Activated CD8-positive, alpha-beta memory T cell treated with anti-CD3 and anti-CD28 coated beads, Interleukin-2, amount 50 U/mL, for 24 hours (primary cell): ENCODE results near the gene ABCA7.

Experiments used
- DNase-seq: peaks from one replicate; pipeline ENCODE4 v3.0.0-alpha.2; 2020; ENCODE audit errors: extremely low read depth

Gene ABCA7

DNA sequence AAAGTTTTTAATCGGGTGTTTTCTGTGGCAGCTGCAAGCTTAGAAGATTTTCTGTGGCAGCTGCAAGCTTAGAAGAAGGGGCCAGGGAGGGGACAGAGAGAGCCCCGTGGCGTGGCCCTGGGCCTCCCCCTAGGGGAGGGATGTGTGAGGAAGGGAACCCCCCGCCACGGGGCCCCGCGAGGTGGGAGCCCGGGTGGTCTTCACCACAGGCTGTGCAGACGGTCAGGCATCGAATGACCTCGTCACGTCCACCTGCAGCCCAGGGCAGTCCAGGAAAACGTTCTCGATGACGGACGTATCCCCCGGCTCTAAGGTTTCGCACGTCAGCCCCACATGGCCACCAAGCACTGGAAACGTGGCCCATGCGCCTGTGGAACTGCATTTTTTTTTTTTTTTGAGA is 46.7 kb downstream of the ABCA7 start:
- no peak for DNase-seq

DNA sequence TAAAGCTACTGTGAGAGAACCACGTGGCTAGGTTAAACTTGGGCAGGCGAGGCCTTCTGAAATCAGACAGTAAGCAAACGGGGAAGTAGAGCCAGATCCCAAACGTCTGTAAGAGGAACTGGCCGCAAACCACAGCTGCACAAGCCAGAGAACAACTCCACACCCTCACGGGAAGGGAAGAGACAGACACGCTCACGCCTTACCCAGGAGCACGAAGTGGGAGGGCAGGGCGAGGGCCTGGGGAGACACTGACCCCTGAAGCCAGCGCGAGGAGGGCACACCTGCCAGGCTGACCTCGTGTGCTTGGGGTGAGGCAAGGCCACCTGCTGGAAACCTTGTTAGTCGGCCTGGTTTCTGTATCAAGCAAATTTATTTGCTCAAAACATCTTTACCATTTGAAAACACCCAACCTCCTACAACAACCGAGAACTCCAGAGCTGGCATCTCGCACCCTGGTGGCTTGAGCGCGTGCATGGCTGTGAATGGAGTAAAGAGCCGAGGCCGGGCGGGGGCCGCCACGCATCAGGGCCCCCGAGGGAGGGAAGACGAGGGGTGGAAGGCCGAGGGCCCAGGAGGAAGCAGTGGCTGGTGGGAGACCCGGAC is 48.0 kb downstream of the ABCA7 start:
- DNase-seq: no peak

DNA sequence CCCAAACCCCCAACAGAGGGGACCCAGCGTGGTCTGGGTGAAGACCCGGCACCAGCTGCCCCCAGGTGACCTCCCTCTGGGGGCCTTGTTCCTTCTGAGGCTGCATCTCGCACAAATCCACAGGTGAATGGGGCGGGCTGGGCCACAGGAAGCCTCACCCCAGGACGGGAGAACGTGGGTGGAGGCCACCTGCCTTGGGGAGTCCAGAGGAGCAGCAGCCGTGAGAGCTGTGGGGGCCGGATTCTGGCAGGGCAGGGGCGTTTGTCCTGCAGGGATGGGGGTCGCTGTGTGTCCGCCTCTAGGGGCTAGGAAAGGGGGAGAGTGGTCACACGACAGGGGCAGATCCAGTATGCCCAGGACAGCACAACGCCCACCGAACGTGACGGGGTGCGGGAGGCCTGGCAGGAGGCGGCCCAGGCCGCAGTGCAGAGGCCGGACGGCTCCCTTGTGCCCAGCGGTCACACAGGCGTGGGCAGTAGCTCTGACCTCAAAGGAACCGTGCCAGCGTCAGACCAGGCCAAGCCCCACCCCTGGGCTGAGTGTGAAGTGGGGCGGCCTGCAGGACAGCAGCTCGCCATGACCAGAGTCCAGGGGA is 48.6 kb downstream of the ABCA7 start:
- no peak for DNase-seq

DNA sequence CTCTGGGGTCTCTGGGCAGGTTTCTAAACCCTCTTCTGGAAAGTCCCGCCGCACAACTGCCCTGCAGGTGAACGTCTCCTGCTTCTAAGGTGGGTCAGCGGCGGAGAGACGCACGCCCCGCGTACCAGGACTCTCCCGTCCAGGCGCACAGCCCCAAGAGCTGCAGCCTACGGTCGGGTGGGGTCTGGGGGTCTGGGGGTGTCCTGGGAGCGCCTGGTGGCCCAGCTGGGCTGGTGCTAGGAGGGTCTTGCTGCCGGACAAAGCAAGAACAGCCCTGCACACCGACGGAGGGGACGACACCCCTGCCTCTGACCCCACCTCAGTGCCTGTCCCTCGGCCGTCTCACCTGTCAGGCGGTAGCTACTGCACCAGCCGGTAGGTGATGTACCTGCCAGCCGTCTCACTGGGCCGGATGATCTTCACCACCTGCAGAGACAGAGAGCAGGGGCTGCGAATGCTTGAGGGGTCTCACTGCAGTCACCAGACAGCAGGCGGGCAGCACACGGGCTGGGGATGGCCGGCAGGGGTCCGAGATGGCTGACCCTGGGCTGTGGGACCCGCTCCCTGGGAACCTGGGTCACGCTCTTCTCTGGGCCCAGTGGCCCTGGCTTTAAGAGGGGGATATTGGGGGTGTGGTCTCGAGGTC is 49.3 kb downstream of the ABCA7 start:
- DNase-seq: no peak

DNA sequence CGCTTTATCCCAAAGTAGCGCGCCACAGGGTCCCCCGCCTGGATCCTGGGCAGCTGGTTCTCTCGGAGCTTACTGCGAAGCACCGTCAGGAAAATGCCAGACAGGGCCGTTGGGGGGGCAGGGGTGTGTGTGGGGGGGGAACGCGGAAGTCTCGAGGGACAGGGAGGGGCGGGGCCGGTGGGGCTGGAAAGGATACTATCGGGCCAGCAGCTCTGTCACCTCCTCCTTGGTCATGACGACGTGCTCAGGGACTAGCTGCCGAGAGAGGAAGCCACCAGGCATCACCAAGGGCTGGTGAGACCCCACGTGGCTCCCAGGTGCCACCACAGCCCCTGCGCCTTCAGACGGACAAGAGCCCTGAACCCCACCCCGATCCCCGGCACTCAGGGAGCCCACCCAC is 50.0 kb downstream of the ABCA7 start:
- no peak for DNase-seq

DNA sequence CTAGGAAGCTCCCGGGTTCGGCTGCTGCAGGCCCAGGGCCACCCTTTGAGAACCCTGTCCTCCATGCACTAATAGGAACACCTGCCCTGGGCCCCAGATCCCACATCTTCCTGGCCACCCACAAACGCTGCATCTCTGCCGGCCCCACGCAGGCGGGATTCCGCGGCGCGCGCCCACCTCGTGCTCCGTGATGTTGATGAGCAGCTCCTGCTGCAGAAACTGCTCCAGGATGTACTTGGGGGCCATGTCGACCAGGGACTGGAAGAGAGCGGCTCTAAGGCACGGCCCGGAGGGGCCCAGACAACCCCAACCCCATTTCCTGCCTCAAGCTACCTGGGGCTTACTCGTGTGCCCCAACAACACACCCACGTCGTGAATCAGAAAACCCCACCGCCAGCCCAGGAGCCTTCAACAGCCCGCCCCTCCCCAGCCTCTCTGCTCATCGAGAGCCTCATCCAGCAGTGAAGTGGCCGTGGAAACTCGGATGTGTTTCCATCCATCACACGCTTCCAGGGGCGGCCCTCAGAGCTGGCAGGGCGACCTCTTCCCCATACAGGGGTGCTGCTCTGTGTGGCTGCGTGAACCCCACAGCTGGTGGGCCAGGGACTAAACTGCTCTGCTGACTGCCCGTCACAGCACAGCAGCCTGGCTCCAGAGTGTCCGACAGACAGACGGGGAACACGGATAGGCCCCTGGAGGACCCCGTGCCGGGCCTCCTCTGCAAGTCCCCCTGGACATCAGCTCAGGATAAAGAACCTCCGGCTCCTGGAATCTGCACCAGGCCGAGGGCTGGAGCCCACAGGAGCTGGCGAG is 51.0 kb downstream of the ABCA7 start:
- DNase-seq: no peak

DNA sequence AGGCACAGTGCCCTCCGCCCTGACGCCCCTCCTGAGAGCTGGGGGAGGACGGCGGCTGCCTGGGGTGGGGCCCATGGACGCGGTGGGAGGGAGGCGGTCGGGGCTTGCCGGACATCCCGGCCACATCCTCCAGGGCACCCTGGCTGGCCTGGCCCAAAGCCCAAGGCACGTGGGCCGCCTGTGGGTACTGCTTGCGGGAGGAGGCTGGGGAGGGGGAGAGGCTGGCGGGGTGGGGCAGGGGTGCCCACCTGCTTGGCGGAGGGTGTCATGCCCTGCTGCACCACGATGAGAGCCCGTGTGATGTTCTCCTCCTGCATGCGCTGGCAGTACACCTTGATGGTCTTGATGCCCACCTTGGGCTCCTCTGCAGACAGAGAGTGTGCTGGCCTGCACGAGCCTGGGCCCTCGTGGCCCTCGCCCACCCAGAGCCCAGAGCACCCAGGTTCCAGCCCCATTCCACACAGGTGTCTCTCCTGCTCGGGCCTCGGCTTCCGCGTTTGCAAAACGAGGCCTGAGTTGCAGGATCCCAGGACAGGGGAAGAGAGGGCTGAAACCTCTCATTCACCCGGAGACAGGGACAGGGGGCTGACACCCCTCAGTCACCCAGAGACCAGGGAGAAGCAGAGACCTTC is 51.8 kb downstream of the ABCA7 start:
- DNase-seq: no peak

DNA sequence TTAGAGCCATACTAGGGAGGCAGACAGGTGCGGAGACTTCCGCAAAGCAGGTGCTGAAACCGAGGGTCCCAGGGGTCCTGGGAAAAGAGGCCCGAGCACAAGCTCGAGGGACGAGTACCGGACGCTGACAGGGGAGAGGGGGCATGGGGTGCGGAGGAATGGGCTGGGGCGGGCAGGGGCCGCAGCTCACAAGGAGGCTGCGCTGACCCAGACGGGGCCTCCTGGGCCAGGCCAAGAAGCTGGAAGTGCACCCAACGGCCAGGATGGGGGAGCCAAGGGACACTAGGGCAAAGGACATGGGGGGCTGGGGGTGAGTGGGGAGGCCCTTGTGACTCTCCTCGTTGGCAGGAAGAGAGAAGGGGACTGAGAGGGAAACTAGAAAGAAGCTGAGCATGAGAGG is 53.4 kb downstream of the ABCA7 start:
- no peak for DNase-seq

DNA sequence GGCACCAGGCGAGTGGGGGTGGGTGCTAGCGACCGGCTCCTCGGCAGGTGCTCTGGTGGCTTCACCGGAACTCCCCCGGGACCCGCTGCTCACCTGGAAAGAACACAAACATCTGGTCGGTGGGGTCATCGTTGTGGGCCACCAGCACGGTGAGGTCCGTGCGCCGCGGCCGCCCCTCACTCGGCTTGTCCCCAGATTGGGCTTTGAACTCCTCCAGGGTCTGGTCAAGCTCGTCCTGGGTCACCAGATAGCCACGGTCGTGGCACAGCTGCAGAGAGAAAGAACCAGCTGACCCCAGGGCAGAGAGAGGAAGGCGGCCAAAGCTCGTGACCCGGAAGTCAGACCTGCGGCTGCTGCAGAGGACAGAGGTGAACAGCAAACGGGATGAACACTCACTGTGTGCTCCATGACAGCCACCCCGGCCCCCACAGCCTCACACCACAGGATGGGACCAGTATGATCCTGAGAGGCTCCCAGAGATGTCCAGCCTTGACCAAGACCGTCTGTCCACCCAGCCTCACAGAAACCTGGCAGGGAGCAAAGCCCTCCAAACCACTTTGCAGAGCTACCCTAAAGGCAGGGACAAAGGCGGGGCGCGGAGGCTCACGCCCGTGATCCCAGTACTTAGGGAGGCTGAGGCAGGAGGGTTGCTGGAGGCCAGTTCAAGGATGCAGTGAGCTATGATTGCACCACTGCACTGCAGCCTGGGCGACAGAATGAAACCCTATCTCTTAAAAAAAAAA is 54.1 kb downstream of the ABCA7 start:
- no peak for DNase-seq

DNA sequence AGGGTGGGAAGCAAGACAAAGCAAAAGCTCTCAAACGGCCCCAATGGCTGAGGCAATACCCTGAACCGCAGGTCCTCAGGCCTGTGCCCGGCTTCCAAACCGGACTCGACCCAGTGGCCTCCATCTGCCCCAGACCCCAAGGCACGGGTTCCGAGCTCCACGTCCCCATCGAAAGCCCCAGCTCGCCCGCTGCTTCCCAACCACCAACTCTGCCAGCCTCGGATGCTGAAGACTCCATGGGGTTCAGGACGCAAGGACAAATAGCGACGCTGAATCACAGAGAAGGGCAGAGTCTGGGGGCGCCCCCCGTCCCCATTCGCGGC is 54.7 kb downstream of the ABCA7 start:
- no peak for DNase-seq

DNA sequence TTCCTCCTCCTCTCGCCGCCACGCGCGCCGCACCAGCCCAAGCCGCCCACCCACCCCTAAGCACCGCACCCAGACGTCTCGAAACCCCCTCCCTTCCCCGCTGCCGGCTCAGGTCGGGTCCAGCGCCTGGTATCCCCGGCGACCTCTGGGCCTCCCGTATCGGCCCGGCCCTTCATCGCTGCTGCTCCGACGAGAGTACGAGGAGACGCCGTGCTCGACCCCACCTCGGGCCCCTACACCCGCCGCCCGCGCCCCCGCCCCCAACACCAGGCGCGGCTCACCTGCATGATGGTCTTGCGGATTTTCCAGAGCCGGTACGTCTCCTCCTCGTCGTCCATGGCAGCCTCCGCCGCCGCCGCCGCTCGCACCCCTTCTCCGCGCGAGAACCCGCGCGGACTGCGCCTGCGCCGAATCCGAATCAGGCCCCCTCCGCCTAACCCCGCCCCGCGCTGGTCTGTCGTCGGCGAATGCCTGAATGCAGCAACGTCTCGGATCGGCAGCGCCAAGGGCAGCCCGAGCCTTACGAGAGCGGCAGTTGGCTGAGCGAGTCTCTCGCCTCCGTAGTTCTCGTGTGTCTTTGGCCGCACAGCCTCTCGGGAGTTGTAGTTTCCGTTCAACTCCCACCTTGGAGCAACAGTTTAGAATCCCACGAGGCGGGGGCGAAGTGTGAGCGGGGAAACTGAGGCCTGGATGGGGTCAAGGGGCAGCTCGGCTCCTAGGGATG is 55.2 kb downstream of the ABCA7 start, which contains the start of gene POLR2E:
POLR2E (minus strand) TSS at position 398 of the 724 bp plus-strand sequence; CDS start at position 338, 60 bp downstream.
- peak; percentile 89 for DNase-seq

DNA sequence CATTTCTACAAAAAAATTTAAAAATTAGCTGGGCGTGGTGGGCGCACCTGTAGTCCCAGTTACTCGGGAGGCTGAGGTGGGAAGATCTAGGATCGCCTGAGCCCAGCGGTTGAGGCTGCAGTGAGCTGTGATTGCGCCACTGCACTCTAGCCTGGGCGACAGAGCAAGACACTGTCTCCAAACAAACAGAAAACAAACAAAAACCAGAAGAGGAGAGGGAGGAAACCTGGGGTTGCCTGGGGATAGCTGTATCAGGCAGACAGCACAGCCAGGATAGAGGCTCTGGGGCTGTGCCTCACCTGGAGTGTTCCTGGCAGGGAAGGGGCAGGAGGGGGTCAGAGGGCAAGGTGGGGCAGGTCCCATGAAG is 57.9 kb downstream of the ABCA7 start:
- DNase-seq: no peak

DNA sequence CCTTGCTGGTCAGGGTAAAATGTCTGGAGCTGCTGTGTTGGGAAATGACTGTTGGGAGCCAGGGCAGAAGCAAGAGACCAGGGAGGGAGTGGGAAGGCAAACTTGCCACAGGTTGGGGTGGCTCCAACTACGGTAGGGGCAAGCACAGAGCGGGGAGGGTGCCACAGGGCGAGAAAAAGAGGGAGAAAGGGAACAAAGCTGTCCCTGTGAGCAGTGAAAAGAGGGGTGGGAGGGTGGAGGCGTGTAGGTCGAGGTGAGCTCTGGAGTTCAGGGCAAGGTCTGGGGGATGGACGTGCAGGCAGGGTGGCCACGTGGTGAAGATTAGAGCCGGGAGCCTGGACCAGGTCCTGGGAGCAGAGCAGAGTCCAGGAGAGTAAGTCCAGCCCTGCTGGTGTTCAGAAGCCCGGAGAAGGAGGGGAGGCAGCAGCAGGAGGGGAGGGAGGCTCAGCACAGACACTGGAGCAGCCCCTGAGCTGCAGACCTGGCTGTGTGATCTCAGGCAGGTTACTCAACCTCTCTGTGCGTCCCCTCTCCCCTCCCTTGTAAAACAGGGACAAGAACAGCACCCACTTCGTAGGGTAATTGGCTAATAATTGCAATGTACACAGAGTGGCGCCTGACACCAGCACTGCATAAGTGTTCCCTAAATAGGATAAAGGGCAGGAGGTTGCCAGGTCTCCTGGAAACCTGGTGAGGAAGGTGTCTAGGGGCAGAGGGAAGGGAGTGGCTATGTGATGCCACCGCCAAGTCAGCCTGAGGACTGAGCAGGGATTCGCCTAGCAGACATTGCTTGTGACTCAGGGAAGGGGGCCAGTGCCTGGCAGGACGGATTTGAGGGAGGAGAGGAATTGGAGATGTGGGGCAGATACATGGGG is 58.5 kb downstream of the ABCA7 start:
- no peak for DNase-seq

DNA sequence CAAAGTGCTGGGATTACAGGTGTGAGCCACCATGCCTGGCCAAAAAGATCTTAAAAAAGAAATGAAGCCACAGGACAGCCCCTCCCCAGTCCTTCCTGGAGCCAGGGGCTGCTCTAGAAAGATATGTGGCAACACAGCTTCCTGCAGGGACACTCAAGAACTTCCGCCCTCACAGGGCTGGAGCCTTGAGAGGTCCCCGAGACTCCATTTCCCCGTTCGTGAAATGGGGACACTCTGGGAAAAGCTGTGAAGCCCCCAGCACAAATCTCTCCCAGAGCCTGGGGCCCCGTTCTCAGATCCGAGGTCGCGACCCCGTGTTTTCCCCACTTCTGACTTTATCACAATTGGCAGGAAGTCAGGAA is 61.4 kb downstream of the ABCA7 start:
- no peak for DNase-seq

DNA sequence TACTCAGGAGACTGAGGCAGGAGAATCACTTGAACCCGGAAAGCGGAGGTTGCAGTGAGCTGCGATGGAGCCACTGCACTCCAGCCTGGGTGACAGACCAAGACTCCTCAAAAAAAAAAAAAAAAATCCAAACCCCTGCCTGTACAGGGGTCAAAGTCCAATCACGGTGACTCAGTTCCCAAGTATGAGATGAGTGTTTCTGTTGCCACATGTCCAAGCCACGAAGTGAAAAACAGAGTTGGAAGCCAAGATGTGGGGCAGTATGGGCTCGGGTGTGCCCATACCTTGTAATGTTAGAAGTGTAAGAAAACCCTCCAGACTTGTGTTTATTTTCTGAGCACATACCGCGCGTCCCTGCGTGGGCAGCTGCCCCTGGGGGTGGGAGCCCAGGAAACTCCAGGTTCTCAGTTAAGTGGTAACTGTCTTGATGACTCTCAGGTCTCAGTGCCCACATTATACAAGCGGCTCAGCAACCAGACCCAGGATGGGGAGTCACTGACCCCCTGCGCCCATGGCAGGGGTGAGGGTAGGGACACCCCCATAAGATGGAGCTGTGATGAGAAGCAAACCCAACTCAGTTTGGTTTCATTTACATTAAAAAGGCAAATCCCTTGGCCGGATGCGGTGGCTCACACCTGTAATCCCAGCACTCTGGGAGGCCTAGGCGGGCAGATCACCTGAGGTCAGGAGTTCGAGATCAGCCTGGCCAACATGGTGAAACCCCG is 62.7 kb downstream of the ABCA7 start:
- no peak for DNase-seq

DNA sequence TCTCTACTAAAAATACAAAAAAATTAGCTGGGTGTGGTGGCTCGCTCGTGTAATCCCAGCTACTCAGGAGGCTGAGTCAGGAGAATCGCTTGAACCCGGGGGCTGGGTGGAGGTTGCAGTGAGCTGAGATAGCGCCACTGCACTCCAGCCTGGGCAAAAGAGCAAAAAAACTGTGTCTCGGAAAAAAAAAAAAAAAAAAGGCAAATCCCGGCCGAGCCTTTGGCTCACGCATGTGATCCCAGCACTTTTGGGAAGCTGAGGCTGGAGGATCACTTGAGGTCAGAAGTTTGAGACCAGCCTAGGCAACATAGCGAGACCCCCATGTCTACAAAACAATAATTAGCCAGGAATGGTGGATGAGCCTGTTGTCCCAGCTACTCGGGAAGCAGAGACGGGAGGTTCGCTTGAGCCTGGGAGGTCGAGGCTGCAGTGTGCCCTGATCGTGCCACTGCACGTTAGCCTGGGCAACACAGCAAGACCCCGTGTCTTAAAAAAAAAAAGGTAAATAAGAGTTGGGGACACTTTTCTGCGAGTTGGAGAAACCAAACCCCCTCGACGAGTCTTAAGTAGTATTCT is 63.3 kb downstream of the ABCA7 start:
- DNase-seq: no peak

DNA sequence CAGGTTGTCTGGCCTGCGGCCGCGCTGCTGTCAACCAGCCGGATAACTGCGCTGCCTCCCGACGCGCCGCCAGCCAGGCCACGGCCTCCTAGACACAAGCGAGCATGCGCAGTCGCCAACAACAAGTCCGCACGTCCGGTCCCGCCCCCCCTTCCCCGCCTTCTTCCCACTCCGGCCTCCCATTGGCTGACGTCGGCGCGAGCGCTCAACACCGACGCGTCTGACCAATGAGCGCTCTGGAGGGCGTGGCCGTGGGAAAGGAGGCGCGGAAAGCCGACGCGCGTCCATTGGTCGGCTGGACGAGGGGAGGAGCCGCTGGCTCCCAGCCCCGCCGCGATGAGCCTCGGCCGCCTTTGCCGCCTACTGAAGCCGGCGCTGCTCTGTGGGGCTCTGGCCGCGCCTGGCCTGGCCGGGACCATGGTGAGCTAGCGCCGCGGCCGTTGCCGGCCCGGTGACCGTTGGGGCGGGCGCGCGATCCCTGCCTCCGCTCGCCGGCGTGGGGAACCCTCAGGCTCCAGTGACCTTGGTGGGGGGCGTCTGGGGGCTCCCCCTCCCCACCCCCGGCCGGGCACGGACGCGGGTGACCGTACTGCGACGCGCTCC is 63.9 kb downstream of the ABCA7 start, which contains the start of gene GPX4:
GPX4 (plus strand) TSS at position 287 of the 603 bp plus-strand sequence; CDS start at position 337, 50 bp downstream.
- DNase-seq: peak; percentile 90

DNA sequence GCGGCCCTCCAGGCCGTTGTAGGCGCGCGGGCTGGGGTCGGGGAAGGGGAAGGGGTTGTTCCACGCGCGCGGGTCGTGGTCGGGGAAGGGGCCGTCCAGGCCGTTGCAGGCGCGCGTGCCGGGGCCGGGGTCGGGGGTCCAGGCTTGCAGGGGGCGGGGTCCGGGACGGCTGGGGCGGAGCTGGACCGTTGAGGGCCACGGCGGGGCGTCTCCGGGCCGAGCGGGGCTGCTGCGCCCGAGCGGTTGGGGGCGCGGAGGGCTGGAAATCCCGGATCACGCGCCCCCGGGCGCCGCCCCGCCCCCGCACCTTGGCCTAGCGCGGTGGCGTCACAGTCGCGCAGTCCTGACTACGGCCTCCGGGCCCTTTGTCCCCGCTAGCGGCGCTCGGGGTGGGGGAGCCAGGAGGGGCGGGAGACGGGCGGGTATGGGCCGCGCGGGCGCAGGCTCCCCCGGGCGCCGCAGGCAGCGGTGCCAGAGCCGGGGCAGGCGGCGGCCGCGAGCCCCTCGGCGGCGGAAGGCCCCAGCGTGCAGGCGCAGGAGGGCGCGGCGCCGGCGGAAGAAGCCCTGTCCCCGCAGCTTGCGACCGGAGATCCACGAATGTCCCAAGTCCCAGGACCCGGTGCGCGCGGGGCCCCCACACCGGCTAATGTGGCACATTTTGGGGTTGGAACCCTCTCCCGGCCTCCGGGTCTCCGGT is 64.6 kb downstream of the ABCA7 start:
- no peak for DNase-seq
